Memory B cell (primary cell): ENCODE data around the gene ADGRV1.
"Not testable (repeated sequence)": the region's sequence is repeated elsewhere in the genome, so short reads cannot be mapped to it uniquely, and the experiment has no call there.

Source experiments
- ATAC-seq: fragments of 150-1000 bp; cut with Tn5 transposase; 2 replicates; pipeline ENCODE4 v1.10.0; 2021; ENCODE audit warnings: low read depth, mild to moderate bottlenecking, moderate library complexity
- DNase-seq, 2 donors: peaks; one replicate each; pipeline ENCODE4 v3.0.0; 2022; ENCODE audit warnings: low spot score in 2 of 2
- H3K27ac Mint-ChIP-seq: one replicate; pipeline ENCODE4 v1.8.0; 2022; ENCODE audit warnings: mild to moderate bottlenecking, moderate library complexity, mixed read lengths
- H3K27me3 Mint-ChIP-seq: one replicate; pipeline ENCODE4 v1.8.0; 2022; ENCODE audit warnings: mixed read lengths
- H3K36me3 Mint-ChIP-seq: one replicate; pipeline ENCODE4 v1.8.0; 2022; ENCODE audit warnings: mild to moderate bottlenecking, mixed read lengths
- H3K4me1 Mint-ChIP-seq: one replicate; pipeline ENCODE4 v1.8.0; 2022; ENCODE audit warnings: mixed read lengths
- H3K4me3 Mint-ChIP-seq: one replicate; pipeline ENCODE4 v1.8.0; 2022; ENCODE audit warnings: mild to moderate bottlenecking, moderate library complexity, mixed read lengths
- H3K9me3 Mint-ChIP-seq: one replicate; pipeline ENCODE4 v1.8.0; 2022; ENCODE audit warnings: mixed read lengths

ADGRV1 gene

DNA sequence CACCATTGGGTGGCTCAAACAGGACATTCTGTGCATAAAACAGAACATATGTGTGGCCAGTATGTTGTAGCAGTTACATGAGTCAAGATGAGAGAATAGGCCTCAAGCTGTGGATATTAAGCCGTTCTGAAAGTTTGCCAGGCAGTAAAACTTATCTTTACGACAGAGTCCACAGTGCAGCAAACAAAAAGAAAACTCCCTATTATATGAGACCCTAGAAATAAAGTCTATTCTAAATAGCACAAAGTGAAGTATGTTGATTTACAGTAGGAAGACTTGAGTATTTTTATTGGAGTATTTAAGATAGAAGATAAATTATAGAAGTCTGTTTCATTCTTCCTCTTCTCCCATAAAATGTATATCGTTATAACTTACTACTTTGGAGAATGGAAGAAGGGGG is 271.5 kb downstream of the ADGRV1 start:
- no peaks in the 10 kb centered on the region for H3K36me3 Mint-ChIP-seq
- no peaks in the 10 kb centered on the region for H3K27me3 Mint-ChIP-seq
- H3K27ac Mint-ChIP-seq: no peak overlapping the region
- no peaks in the 10 kb centered on the region for H3K4me1 Mint-ChIP-seq
- no peak for ATAC-seq
- H3K4me3 Mint-ChIP-seq: no peak overlapping the region
- DNase-seq: no peak
- H3K9me3 Mint-ChIP-seq: peaks cover 2% of the 10 kb centered on the region

DNA sequence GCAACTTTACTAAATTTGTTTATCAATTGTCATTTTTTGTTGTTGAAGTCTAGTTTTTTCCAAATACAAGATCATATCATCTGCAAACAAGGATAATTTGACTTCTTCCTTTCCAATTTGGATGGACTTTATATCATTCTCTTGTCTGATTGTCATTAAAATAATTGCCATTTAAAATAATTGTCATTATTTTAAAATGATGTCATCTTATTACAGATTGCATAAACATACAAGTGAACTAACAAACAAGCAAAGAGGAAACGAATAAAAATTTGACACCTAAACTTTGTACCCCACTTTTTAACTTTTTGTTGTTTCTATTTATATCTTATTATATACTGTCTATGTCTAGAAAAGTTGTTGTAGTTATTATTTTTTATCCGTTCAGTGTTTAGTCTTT is 275.2 kb downstream of the ADGRV1 start:
- H3K36me3 Mint-ChIP-seq: no peaks in the 10 kb centered on the region
- no peaks in the 10 kb centered on the region for H3K4me1 Mint-ChIP-seq
- DNase-seq (no peak), ATAC-seq (no peak)
- no peak overlapping the region for H3K27ac Mint-ChIP-seq
- no peak overlapping the region for H3K4me3 Mint-ChIP-seq
- peaks cover 2% of the 10 kb centered on the region for H3K9me3 Mint-ChIP-seq
- peaks cover 5% of the 10 kb centered on the region for H3K27me3 Mint-ChIP-seq

DNA sequence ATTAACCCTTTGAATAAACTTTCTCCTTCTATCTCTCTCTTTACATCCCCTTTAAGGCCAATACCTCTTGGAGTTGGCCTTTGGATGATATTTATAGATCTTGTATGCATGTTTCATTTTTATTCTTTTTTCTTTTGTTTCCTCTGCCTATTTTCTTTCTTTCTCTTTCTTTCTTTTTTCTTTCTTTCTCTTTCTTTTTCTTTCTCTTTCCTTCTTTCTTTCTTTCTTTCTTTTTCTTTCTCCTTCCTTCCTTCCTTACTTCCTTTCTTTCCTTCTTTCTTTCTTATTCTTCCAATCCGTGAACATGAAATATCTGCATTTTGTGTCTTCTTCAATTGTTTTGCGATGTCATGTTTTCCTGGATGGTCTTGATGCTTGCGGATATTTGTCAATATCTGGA is 276.1 kb downstream of the ADGRV1 start:
- H3K9me3 Mint-ChIP-seq: peaks cover 2% of the 10 kb centered on the region
- no peak overlapping the region for H3K4me3 Mint-ChIP-seq
- no peak for DNase-seq
- no peaks in the 10 kb centered on the region for H3K4me1 Mint-ChIP-seq
- H3K27me3 Mint-ChIP-seq: peaks cover 7% of the 10 kb centered on the region
- no peak overlapping the region for H3K27ac Mint-ChIP-seq
- no peaks in the 10 kb centered on the region for H3K36me3 Mint-ChIP-seq
- no peak for ATAC-seq

DNA sequence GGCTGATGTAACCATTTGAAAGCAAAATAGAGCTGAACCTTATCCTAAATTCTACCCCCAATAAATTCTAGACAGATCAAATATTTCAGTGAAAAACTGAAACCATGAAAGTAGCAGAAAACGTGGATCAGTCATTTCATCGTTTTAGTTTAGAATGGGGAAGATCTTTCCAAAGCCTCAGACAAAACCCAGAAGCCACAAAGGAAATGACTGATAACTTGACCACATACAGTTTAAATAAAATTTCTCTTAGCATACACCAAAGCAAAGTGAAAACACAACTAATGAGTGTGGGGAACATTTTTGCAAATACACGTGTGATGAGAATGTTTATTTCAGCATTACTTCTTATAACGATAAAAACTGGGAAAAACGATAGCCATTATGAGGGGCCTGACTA is 284.8 kb downstream of the ADGRV1 start:
- Mint-ChIP-seq H3K4me3 (no peak overlapping the region), H3K27me3 (peaks cover 9% of the 10 kb centered on the region), H3K36me3 (no peaks in the 10 kb centered on the region), H3K27ac (no peak overlapping the region), H3K4me1 (no peaks in the 10 kb centered on the region), H3K9me3 (no peaks in the 10 kb centered on the region)
- DNase-seq (no peak), ATAC-seq (no peak)

DNA sequence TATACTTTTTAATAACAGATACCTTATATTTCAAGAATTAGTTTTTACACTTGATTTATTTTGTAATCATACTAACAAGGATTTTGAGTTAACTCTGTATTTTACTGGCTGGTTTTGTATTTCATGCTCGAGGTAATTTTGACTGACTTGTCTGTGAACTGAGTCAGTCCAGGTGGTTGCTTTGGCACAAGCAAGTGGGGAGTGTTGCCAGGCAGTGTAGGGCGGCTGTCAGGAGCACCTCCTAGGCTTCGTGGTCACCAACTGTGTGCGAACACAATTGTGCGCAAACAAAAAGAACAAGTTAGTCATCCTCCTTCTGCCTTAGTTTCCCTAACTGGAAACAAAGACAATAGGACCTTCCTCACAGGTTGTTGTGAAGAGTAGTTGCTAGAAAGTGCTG is 286.3 kb downstream of the ADGRV1 start:
- Mint-ChIP-seq H3K4me3 (no peak overlapping the region), H3K4me1 (no peaks in the 10 kb centered on the region), H3K9me3 (no peaks in the 10 kb centered on the region), H3K27me3 (peaks cover 6% of the 10 kb centered on the region), H3K27ac (no peak overlapping the region), H3K36me3 (no peaks in the 10 kb centered on the region)
- ATAC-seq (no peak), DNase-seq (no peak)

DNA sequence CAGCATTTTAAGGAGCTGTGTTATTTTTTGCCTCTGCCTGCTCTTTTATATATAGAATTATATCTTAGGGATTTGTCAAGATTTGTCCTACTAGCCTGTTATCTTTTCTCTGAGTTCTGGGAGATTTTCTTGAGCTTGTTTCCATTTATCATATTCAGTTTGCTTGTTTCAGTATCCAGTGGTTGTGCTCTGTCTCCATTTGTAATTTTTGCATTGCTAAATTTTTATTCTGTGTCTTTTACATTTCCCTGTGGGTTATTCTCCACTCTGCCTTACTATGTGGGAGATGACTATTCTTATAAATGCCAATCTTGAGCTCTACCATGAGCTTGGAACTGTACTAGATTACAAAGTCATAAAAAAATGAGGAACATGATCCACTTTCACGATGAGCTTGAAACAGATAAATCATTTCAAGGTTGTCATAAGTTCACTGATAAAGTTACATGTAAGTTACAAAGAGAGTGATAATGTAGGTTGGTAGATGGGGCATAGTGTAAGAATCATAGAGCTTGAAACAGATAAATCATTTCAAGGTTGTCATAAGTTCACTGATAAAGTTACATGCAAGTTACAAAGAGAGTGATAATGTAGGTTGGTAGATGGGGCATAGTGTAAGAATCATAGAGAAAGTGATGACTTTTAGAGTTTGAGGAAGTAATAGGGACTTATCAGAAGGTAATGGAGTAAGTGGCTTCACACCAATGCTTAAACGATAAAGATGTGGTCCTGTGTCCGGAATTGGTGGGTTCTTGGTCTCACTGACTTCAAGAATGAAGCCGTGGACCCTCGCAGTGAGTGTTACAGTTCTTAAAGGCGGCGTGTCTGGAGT is 287.3 kb downstream of the ADGRV1 start:
- Mint-ChIP-seq H3K4me3 (no peak overlapping the region), H3K27ac (no peak overlapping the region), H3K36me3 (no peaks in the 10 kb centered on the region), H3K9me3 (no peaks in the 10 kb centered on the region), H3K27me3 (peaks cover 12% of the 10 kb centered on the region), H3K4me1 (no peaks in the 10 kb centered on the region)
- ATAC-seq (no peak), DNase-seq (no peak)

DNA sequence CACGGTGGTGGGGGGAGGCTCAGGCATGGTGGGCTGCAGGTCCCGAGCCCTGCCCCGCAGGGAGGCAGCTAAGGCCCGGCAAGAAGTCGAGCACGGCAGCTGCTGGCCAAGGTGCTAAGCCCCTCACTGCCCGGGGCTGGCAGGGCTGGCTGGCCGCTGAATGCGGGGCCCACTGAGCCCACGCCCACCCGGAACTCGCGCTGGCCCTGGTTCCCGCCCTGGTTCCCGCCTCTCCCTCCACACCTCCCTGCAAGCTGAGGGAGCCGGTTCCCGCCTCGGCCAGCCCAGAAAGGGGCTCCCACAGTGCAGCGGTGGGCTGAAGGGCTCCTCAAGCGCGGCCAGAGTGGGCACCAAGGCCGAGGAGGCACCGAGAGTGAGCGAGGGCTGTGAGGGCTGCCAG is 289.0 kb downstream of the ADGRV1 start:
- H3K4me1 Mint-ChIP-seq, H3K36me3 Mint-ChIP-seq, ATAC-seq, H3K27ac Mint-ChIP-seq, DNase-seq, H3K4me3 Mint-ChIP-seq, H3K9me3 Mint-ChIP-seq: not testable (repeated sequence)
- peaks cover 13% of the 10 kb centered on the region for H3K27me3 Mint-ChIP-seq

DNA sequence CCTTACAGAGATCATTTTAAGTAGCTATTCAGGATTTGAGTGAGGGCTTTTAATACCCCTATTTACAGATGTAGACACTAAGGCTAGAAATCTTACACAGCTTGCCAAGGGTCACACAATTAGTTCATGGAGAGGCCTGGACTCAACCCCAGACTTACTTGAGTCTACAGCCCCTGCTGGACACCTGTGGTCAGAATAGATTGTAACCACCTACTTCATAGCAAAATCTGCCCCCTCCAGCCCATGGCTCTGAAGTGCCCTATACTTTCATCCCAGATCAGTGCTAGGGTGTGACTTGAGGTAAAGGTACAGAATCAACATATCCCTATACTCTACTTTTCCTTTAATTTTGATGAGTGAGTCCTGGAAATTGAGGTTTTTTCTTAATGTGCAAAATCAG is 291.3 kb downstream of the ADGRV1 start:
- H3K9me3 Mint-ChIP-seq: no peaks in the 10 kb centered on the region
- ATAC-seq (no peak), DNase-seq (no peak)
- no peaks in the 10 kb centered on the region for H3K36me3 Mint-ChIP-seq
- H3K27me3 Mint-ChIP-seq: peaks cover 13% of the 10 kb centered on the region
- no peaks in the 10 kb centered on the region for H3K4me1 Mint-ChIP-seq
- no peak overlapping the region for H3K4me3 Mint-ChIP-seq
- no peak overlapping the region for H3K27ac Mint-ChIP-seq

DNA sequence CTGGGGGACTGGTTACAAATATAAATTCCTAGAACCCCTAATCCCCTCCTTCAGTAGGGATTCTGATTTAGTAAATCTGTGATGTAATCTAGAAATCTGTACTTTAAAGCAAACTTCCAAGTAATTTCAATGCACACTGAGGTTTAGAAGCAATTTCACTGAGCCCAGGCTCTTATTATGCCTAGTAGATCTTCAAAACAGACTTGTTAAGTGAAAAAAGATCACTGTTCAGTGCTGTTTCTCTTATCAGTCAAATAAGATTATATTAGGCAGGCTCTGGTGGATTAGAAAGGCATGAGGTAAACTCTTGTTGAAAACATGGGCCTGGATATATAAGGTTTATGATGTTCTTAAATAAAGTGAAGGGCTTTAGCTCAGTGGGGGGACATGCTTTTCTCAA is 293.9 kb downstream of the ADGRV1 start:
- Mint-ChIP-seq H3K27ac (no peak overlapping the region), H3K36me3 (no peaks in the 10 kb centered on the region), H3K4me1 (no peaks in the 10 kb centered on the region)

DNA sequence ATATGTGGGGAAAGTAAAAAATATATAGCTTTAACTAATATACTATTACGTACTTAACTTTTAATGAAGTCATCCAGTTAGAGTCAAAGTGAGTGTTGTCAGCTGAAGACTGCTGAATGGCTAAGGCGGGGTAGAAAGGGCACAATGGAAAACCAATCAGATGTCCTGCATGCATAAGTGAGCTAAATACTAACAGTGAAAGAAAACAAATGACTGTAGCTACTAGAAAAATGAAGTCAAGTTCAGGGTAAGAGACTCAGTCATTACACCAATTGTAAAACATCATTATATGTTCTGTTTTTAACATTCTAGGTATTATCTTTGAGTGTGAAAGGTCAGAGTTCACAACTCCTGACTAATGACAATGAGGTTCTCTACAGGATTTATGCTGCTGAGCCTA is 295.2 kb downstream of the ADGRV1 start:
- H3K36me3 Mint-ChIP-seq: no peaks in the 10 kb centered on the region
- no peaks in the 10 kb centered on the region for H3K9me3 Mint-ChIP-seq
- DNase-seq (no peak), ATAC-seq (no peak)
- H3K4me1 Mint-ChIP-seq: no peaks in the 10 kb centered on the region
- peaks cover 8% of the 10 kb centered on the region for H3K27me3 Mint-ChIP-seq
- no peak overlapping the region for H3K4me3 Mint-ChIP-seq
- no peak overlapping the region for H3K27ac Mint-ChIP-seq

More for the DNA sequence above, 293.9 kb downstream of the ADGRV1 start:
- H3K4me3 Mint-ChIP-seq: no peak overlapping the region
- DNase-seq (no peak), ATAC-seq (no peak)
- no peaks in the 10 kb centered on the region for H3K9me3 Mint-ChIP-seq
- peaks cover 8% of the 10 kb centered on the region for H3K27me3 Mint-ChIP-seq

DNA sequence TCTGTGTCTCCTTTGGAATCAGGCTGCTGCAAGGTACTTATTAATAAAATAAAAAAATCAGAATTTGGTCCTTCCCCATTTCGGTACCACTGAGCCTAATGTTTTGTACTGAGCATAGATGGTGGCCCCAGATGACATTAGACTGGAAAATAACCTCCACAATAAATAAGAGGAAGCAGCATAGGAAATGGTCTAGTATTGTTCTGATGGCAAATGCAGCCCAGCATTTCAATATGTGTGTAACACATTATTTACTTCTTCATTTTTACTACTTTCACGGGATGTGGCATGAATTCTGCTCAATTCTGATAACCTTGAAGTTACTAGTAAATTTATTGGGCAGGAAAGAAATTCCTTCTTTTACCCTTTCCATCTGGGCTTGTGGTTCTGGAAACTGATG is 295.6 kb downstream of the ADGRV1 start:
- no peaks in the 10 kb centered on the region for H3K9me3 Mint-ChIP-seq
- peaks cover 8% of the 10 kb centered on the region for H3K27me3 Mint-ChIP-seq
- no peak for ATAC-seq
- no peak for DNase-seq
- H3K4me1 Mint-ChIP-seq: no peaks in the 10 kb centered on the region
- H3K36me3 Mint-ChIP-seq: no peaks in the 10 kb centered on the region
- no peak overlapping the region for H3K4me3 Mint-ChIP-seq
- H3K27ac Mint-ChIP-seq: no peak overlapping the region

DNA sequence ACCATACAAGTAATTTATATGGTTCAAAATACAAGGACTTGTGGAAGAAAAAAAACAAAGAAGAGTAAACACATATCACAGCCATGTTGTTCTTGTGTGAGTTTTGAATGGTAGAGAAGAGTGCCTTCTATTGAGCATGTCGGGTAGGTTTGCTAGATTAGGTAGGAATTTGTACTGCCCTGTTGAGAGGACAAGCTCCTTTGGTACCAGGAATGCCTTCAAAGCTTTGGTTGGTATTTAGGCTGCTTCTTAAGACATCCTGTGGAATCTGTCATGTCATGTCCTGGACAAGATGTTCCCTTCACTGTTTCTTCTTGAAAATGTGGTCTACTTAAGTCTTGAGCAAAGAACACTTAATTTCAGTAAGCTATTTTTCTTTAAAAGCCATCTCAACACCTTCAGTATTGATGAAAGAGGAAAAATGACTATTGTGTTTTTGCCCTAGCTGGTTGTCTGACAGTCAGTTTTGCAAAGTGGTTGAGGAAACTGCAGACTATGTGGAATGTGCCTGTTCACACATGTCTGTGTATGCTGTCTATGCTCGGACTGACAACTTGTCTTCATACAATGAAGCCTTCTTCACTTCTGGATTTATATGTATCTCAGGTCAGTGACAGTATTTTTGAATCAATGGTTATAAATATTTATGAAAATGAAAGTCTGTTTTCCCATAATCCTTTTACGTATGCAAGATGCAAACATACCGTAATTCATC is 296.9 kb downstream of the ADGRV1 start:
- H3K27me3 Mint-ChIP-seq: peaks cover 7% of the 10 kb centered on the region
- H3K27ac Mint-ChIP-seq: no peak overlapping the region
- no peaks in the 10 kb centered on the region for H3K9me3 Mint-ChIP-seq

DNA sequence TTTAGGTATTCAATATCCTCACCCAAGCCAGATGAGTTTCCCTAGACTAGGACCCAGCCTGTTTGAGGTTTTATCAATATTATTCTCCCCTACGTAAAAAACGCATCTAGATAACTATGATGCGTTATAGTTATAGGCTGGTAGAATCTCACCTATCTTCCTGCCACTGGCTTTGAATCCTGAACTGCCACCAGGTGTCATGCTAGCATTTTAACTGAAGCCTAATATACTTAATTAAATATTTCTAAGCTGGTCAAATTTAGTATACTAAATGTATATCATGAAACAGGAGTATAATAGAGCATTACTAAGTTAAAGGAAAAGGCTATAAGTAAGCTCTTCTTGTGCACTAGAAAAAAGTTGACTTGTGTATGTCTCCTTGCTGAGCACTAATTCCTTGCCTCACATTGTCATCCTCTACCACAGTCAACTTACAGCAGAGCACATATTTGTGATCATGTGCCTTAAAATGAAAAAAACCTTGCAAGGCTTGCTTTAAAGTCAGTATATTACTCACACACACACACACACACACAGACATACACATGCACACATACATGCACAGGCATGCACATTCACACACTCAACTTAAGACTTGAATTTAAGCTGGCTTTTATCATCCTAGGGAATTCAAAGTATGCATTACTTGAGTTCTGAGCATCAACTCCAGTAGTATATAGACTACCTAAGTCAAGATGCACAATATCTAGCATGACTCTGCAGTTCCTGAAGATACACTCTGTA is 303.4 kb downstream of the ADGRV1 start:
- Mint-ChIP-seq H3K4me3 (no peak overlapping the region), H3K27ac (no peak overlapping the region), H3K27me3 (no peaks in the 10 kb centered on the region), H3K4me1 (no peaks in the 10 kb centered on the region), H3K36me3 (no peaks in the 10 kb centered on the region), H3K9me3 (no peaks in the 10 kb centered on the region)
- no peak for DNase-seq
- no peak for ATAC-seq

More for the DNA sequence above, 296.9 kb downstream of the ADGRV1 start:
- Mint-ChIP-seq H3K4me3 (no peak overlapping the region), H3K4me1 (no peaks in the 10 kb centered on the region), H3K36me3 (no peaks in the 10 kb centered on the region)
- ATAC-seq (no peak), DNase-seq (no peak)

DNA sequence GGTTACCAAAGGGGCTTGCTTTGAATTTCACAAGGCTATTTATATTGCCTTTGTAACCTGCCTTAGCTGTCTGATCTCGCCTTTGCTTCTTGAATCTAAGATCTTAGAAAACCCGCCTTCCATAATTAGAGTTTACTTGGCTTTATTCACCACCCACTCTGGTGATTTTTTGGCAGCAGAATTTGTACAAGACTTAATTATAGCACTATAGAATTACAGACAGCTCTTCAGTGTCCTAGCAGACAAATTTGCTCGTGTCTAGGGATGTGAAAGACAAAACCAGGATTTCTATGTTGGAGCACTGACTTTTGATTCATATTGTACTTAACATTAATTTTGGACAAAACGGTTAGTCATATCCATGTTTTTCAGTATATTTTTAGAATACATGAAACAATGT is 306.6 kb downstream of the ADGRV1 start:
- Mint-ChIP-seq H3K36me3 (no peaks in the 10 kb centered on the region), H3K27ac (no peak overlapping the region), H3K4me1 (no peaks in the 10 kb centered on the region), H3K4me3 (no peak overlapping the region), H3K27me3 (peaks cover 3% of the 10 kb centered on the region), H3K9me3 (no peaks in the 10 kb centered on the region)
- DNase-seq (no peak), ATAC-seq (no peak)
